ENCODE results near the gene PAQR9. TPM values are rescaled to one million over a fixed set of nuclear protein-coding genes. Genes with fewer than 3 reads are reported as not detected.

Gene PAQR9
- total RNA-seq, 1 experiment from 2014 or later = not detected

DNA sequence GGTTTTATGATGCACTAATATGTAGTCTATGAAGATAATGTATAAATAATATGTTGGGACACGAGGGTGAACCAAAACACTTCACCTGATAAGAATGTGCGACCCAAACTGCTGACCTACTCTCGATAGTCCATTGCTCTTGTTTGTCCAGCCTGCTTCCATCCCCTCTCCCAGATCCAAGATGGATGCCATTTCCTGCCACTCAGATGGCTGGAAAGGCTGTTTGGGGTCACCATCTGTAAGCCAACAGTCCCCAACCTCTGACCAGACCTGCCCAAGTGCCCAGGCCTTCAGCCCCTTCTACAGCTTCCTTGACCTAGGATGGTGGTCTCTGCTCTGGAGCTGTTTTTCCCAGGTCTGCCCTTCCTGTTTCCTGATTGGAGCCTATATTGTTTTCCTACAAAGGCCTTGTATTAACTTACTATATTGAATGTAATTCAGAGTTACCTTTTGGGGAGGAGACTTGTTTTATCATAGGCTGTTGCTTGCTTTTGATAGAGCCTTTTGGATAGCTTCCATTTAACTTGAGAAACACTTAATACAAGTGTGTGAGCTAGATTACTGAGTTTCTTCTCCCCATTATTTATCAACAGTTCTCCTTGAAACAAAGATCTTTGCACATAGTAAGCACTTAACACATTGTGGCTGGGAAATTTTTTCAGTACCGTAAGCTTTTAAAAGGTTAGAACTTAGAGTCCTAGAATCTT is 5.0 kb upstream of the PAQR9 start:
- no TSS peak for BruUV-seq (replicated peaks)
- POLR2A ChIA-PET (ENCODE audit: unreplicated experiment) = no interaction called here
- H3K4me1 ChIP-seq (replicated peaks; ENCODE audit: insufficient read depth) = no peaks in the 10 kb centered on the region
- H3K9me2 ChIP-seq (ENCODE audit: insufficient read depth) = no peaks in the 10 kb centered on the region
- H3K4me2 ChIP-seq = no peak overlapping the region
- CTCF ChIA-PET = no interaction called here
- H4K20me1 ChIP-seq (ENCODE audit: insufficient read depth) = no peaks in the 10 kb centered on the region
- H3K79me2 ChIP-seq (ENCODE audit: low read depth) = no peaks in the 10 kb centered on the region
- no peak for DNase-seq
- H3K4me3 ChIP-seq = no peak overlapping the region
- H3K27me3 ChIP-seq (ENCODE audit: insufficient read depth, low read depth) = no peaks in the 10 kb centered on the region
- no peaks in the 10 kb centered on the region; the same call in 1 of the 2 replicates for H3F3A ChIP-seq (ENCODE audit: insufficient read depth, low read depth)
- no peaks in the 10 kb centered on the region for H3K9me3 ChIP-seq (ENCODE audit: insufficient read depth, low read depth)
- H2AFZ ChIP-seq = no peak overlapping the region
- TF ChIP-seq, protein P1, sequence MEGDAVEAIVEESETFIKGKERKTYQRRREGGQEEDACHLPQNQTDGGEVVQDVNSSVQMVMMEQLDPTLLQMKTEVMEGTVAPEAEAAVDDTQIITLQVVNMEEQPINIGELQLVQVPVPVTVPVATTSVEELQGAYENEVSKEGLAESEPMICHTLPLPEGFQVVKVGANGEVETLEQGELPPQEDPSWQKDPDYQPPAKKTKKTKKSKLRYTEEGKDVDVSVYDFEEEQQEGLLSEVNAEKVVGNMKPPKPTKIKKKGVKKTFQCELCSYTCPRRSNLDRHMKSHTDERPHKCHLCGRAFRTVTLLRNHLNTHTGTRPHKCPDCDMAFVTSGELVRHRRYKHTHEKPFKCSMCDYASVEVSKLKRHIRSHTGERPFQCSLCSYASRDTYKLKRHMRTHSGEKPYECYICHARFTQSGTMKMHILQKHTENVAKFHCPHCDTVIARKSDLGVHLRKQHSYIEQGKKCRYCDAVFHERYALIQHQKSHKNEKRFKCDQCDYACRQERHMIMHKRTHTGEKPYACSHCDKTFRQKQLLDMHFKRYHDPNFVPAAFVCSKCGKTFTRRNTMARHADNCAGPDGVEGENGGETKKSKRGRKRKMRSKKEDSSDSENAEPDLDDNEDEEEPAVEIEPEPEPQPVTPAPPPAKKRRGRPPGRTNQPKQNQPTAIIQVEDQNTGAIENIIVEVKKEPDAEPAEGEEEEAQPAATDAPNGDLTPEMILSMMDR (conservative IDR thresholded peaks at IDR 0.05) = no peak
- no peak for TF ChIP-seq EZH2 (IDR thresholded peaks at IDR 0.05; ENCODE audit: low read depth)
- intact Hi-C loops (cut with micrococcal nuclease; ENCODE audit: unreplicated experiment) = no loop called here
- H3K36me3 ChIP-seq (ENCODE audit: low read depth) = no peaks in the 10 kb centered on the region
- no peak overlapping the region for H3K27ac ChIP-seq

DNA sequence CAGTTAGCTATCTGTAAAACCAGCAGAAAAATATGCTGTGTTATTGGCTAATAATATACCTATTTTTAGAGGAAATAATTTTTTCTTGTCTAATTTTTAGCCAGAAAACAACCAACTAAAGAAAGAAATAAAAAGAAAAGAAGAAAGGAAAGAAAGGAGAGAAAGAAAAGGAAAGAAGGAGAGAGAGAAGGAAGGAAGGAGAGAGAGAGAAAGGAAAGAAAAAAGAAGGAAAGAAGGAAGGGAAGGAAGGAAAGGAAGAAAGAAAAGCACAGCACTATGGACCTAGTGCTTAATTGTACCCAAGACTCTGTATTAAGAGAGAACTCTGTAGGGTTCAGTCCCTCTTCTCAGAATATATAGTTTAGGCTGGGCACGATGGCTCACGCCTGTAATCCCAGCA is 3.3 kb upstream of the PAQR9 start:
- no peak for TF ChIP-seq EZH2 (IDR thresholded peaks at IDR 0.05; ENCODE audit: low read depth)
- no peaks in the 10 kb centered on the region; the same call in 1 of the 2 replicates for H3F3A ChIP-seq (ENCODE audit: insufficient read depth, low read depth)
- intact Hi-C loops (cut with micrococcal nuclease; ENCODE audit: unreplicated experiment) = no loop called here
- H3K79me2 ChIP-seq (ENCODE audit: low read depth) = no peaks in the 10 kb centered on the region
- H4K20me1 ChIP-seq (ENCODE audit: insufficient read depth) = no peaks in the 10 kb centered on the region
- no peak overlapping the region for H3K27ac ChIP-seq
- no TSS peak for BruUV-seq (replicated peaks)
- H3K4me3 ChIP-seq = no peak overlapping the region
- no peaks in the 10 kb centered on the region for H3K9me3 ChIP-seq (ENCODE audit: insufficient read depth, low read depth)
- no peaks in the 10 kb centered on the region for H3K27me3 ChIP-seq (ENCODE audit: insufficient read depth, low read depth)
- no peak overlapping the region for H2AFZ ChIP-seq
- DNase-seq = no peak
- no peaks in the 10 kb centered on the region for H3K9me2 ChIP-seq (ENCODE audit: insufficient read depth)
- CTCF ChIA-PET = no interaction called here
- no peak overlapping the region for H3K4me2 ChIP-seq
- H3K36me3 ChIP-seq (ENCODE audit: low read depth) = no peaks in the 10 kb centered on the region
- H3K4me1 ChIP-seq (replicated peaks; ENCODE audit: insufficient read depth) = no peaks in the 10 kb centered on the region
- POLR2A ChIA-PET (ENCODE audit: unreplicated experiment) = no interaction called here

DNA sequence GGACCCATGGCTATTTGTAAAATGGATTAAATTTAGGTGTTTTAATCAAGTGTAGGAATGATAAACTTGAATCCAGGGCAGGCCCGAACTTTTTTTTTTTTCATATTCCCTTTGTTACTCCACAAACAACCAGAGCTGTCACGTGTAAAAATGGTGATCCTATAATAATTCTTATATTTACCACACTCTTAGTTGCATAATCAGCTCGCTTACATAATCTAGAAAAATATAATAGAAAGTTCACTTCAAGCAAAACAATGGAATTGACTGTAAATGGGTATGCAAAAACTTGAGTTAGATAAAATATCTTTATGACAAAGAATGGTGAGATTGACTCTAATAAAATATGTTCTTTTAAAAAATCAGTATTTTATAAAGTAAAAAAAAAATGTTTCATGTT is 2.1 kb upstream of the PAQR9 start:
- intact Hi-C loops (cut with micrococcal nuclease; ENCODE audit: unreplicated experiment) = no loop called here
- CTCF ChIA-PET = interaction anchor here (0.8 kb wide), 1 partner anchor 177 kb away, joined by 10 read pairs; no protein-coding TSS in a partner anchor
- BruUV-seq (replicated peaks) = no TSS peak

More for the DNA sequence above, 2.1 kb upstream of the PAQR9 start:
- H3K9me2 ChIP-seq (ENCODE audit: insufficient read depth) = no peaks in the 10 kb centered on the region
- no peaks in the 10 kb centered on the region for H4K20me1 ChIP-seq (ENCODE audit: insufficient read depth)
- H3K4me3 ChIP-seq = no peak overlapping the region
- H3K36me3 ChIP-seq (ENCODE audit: low read depth) = no peaks in the 10 kb centered on the region
- H3F3A ChIP-seq (ENCODE audit: insufficient read depth, low read depth) = no peaks in the 10 kb centered on the region; the same call in 1 of the 2 replicates
- no peak overlapping the region for H2AFZ ChIP-seq
- no peak for DNase-seq
- no peaks in the 10 kb centered on the region for H3K79me2 ChIP-seq (ENCODE audit: low read depth)
- H3K9me3 ChIP-seq (ENCODE audit: insufficient read depth, low read depth) = no peaks in the 10 kb centered on the region
- peaks cover 6% of the 10 kb centered on the region; the same call in 1 of the 2 replicates for H3K4me1 ChIP-seq (replicated peaks; ENCODE audit: insufficient read depth)
- no peaks in the 10 kb centered on the region for H3K27me3 ChIP-seq (ENCODE audit: insufficient read depth, low read depth)
- POLR2A ChIA-PET (ENCODE audit: unreplicated experiment) = no interaction called here
- H3K27ac ChIP-seq = no peak overlapping the region
- TF ChIP-seq, protein P1 (conservative IDR thresholded peaks at IDR 0.05) = no peak
- TF ChIP-seq EZH2 (IDR thresholded peaks at IDR 0.05; ENCODE audit: low read depth) = no peak
- H3K4me2 ChIP-seq = no peak overlapping the region
